ENCODE measurements around the gene ARRB1.

DNA sequence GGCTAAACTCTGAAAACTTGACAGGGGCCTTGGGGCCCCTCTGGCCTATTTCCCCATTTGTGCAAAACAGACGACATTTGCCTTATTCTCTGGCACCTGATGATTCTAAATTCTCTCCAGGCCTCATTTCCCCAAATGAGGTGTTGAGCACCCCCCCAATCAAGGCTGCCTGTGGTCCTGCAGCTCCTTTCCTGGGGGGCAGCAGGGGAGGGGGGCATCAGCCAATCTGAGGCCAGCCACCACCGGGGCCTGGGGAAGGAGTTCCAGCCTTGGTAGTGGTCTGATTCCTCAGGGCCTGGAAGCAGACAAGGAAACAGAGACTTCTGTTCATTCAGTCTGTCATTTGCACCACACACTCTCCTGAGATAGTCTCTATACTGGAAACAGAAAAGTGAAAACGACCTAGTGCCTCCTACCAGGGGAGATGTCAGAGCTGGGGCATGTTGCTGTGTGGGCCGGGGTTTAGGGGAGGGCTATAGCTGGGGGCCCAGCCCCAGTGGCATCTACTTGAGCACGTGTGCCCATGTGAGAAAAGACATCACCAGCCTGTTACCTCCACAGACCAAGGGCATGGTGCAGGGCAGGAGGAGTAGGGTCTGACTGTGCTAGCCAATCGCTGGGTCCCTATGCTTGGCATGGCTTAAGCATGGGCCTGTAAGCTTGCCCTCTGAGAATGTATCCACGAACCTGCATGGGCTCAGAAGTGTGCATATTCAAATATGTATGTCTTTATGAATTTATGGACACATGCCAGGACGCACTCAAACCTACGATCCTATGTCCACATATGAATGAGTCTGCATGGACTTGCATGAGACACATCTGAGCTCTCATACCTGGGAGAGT, 112.6 kb downstream of the ARRB1 start:
- TF ChIP-seq EZH2 (IDR thresholded peaks at IDR 0.05; ENCODE audit: borderline replicate concordance, low read length): no peak
- TF ChIP-seq, protein P1, sequence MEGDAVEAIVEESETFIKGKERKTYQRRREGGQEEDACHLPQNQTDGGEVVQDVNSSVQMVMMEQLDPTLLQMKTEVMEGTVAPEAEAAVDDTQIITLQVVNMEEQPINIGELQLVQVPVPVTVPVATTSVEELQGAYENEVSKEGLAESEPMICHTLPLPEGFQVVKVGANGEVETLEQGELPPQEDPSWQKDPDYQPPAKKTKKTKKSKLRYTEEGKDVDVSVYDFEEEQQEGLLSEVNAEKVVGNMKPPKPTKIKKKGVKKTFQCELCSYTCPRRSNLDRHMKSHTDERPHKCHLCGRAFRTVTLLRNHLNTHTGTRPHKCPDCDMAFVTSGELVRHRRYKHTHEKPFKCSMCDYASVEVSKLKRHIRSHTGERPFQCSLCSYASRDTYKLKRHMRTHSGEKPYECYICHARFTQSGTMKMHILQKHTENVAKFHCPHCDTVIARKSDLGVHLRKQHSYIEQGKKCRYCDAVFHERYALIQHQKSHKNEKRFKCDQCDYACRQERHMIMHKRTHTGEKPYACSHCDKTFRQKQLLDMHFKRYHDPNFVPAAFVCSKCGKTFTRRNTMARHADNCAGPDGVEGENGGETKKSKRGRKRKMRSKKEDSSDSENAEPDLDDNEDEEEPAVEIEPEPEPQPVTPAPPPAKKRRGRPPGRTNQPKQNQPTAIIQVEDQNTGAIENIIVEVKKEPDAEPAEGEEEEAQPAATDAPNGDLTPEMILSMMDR (IDR thresholded peaks at IDR 0.05; ENCODE audit: low read length): no peak

Measured in OCI-LY1 (cell line).